Fibroblast of skin of right biceps (primary cell): ENCODE data around the gene GFOD1.
"Not testable (repeated sequence)": the region's sequence is repeated elsewhere in the genome, so short reads cannot be mapped to it uniquely, and the experiment has no call there.

ENCODE experiments used
- DNase-seq: peaks from one replicate; pipeline ENCODE4 v3.0.0-alpha.2; 2013

GFOD1 gene

GRCh38 chr6:13349811-13350506 lies 137.4 kb downstream of the GFOD1 start:
- no peak for DNase-seq

GRCh38 chr6:13348334-13349113 lies 138.9 kb downstream of the GFOD1 start:
- no peak for DNase-seq

GRCh38 chr6:13346245-13346644 lies 141.2 kb downstream of the GFOD1 start:
- no peak for DNase-seq

- no peak for DNase-seq
These were observed 144.9 kb downstream of the GFOD1 start for GRCh38 chr6:13342414-13343019.

- DNase-seq = no peak
These were observed 147.4 kb downstream of the GFOD1 start for GRCh38 chr6:13339863-13340630.

- no peak for DNase-seq
These were observed 149.4 kb downstream of the GFOD1 start for GRCh38 chr6:13338038-13338437.

- peak; percentile 88 for DNase-seq
These were observed 150.8 kb downstream of the GFOD1 start for GRCh38 chr6:13336553-13336952.

- DNase-seq = no peak
These were observed 152.4 kb downstream of the GFOD1 start for GRCh38 chr6:13334953-13335352.

GRCh38 chr6:13332349-13332706 lies 155.1 kb downstream of the GFOD1 start:
- no peak for DNase-seq

- peak; percentile 14 for DNase-seq
These were observed 155.7 kb downstream of the GFOD1 start for GRCh38 chr6:13331516-13332348.

- no peak for DNase-seq
These were observed 158.6 kb downstream of the GFOD1 start for GRCh38 chr6:13328875-13329183.

- DNase-seq = peak; percentile 90
These were observed 159.1 kb downstream of the GFOD1 start, which contains the start of gene TBC1D7 for GRCh38 chr6:13328076-13328874. Gene TBC1D7, minus strand, starts transcription at chr6:13328537. Its CDS starts 1,639 bp downstream, at chr6:13326898.

GRCh38 chr6:13327691-13328075 lies 159.7 kb downstream of the GFOD1 start:
- no peak for DNase-seq

- not testable (repeated sequence) for DNase-seq
These were observed 161.3 kb downstream of the GFOD1 start for GRCh38 chr6:13326031-13326586.

- no peak for DNase-seq
These were observed 167.4 kb downstream of the GFOD1 start for GRCh38 chr6:13319891-13320564.

GRCh38 chr6:13318821-13319220 lies 168.6 kb downstream of the GFOD1 start:
- DNase-seq = no peak

- no peak for DNase-seq
These were observed 171.5 kb downstream of the GFOD1 start for GRCh38 chr6:13315896-13316295.

- no peak for DNase-seq
These were observed 172.6 kb downstream of the GFOD1 start for GRCh38 chr6:13314806-13315205.

- no peak for DNase-seq
These were observed 176.2 kb downstream of the GFOD1 start for GRCh38 chr6:13311155-13311554.

- DNase-seq = no peak
These were observed 179.1 kb downstream of the GFOD1 start for GRCh38 chr6:13308332-13308731.
